Measurements from ENCODE around the gene TLK2. TPM values are rescaled to one million over a fixed set of nuclear protein-coding genes. Genes with fewer than 3 reads are reported as not detected.

TLK2 gene
- total RNA-seq, 2 experiments from 2014 or later = 27.1 to 29.5 TPM

GRCh38 chr17:62658136-62658920 lies 179.7 kb downstream of the TLK2 start:
- Mint-ChIP-seq H3K27me3 (ENCODE audit: low read depth) (peaks cover 27% of the 10 kb centered on the region), H3K27ac (no peak overlapping the region), H3K36me3 (ENCODE audit: low read depth) (peaks cover 3% of the 10 kb centered on the region), H3K9me3 (peaks cover 12% of the 10 kb centered on the region), H3K4me3 (no peak overlapping the region), H3K4me1 (ENCODE audit: low read depth) (peaks cover 10% of the 10 kb centered on the region)
- intact Hi-C loops (cut with micrococcal nuclease) = no loop called here
- no peak for DNase-seq
- CTCF ChIA-PET = interaction anchor here (0.7 kb wide), 1 partner anchor 31 kb away, joined by 3 read pairs; no protein-coding TSS in a partner anchor

GRCh38 chr17:62660629-62661118 lies 182.0 kb downstream of the TLK2 start:
- Mint-ChIP-seq H3K4me3 (no peak overlapping the region), H3K27me3 (ENCODE audit: low read depth) (peaks cover 20% of the 10 kb centered on the region), H3K4me1 (ENCODE audit: low read depth) (no peaks in the 10 kb centered on the region), H3K36me3 (ENCODE audit: low read depth) (peaks cover 3% of the 10 kb centered on the region), H3K9me3 (peaks cover 12% of the 10 kb centered on the region), H3K27ac (no peak overlapping the region)
- CTCF ChIA-PET = interaction anchor here (0.5 kb wide), 1 partner anchor 523 kb away, joined by 5 read pairs; no protein-coding TSS in a partner anchor
- no peak for DNase-seq
- intact Hi-C loops (cut with micrococcal nuclease) = no loop called here

GRCh38 chr17:62661337-62661736 lies 182.7 kb downstream of the TLK2 start:
- CTCF ChIA-PET = interaction anchor here (0.6 to 0.9 kb wide), 2 partner anchors 25 to 106 kb away, joined by 3 to 7 read pairs; no protein-coding TSS in a partner anchor
- Mint-ChIP-seq H3K4me3 (no peak overlapping the region), H3K27me3 (ENCODE audit: low read depth) (peaks cover 13% of the 10 kb centered on the region), H3K4me1 (ENCODE audit: low read depth) (no peaks in the 10 kb centered on the region), H3K9me3 (peaks cover 12% of the 10 kb centered on the region), H3K36me3 (ENCODE audit: low read depth) (peaks cover 3% of the 10 kb centered on the region), H3K27ac (no peak overlapping the region)
- DNase-seq = no peak
- intact Hi-C loops (cut with micrococcal nuclease) = no loop called here

- intact Hi-C loops (cut with micrococcal nuclease) = no loop called here
- DNase-seq = no peak
These were observed 184.2 kb downstream of the TLK2 start for GRCh38 chr17:62662855-62663254.

More at GRCh38 chr17:62662855-62663254, 184.2 kb downstream of the TLK2 start:
- peaks cover 3% of the 10 kb centered on the region for H3K4me1 Mint-ChIP-seq (ENCODE audit: low read depth)
- CTCF ChIA-PET = interaction anchor here (0.7 kb wide), 1 partner anchor 132 kb away, joined by 4 read pairs; no protein-coding TSS in a partner anchor
- H3K27me3 Mint-ChIP-seq (ENCODE audit: low read depth) = peaks cover 12% of the 10 kb centered on the region
- H3K27ac Mint-ChIP-seq = no peak overlapping the region
- peaks cover 3% of the 10 kb centered on the region for H3K36me3 Mint-ChIP-seq (ENCODE audit: low read depth)
- H3K9me3 Mint-ChIP-seq = peaks cover 12% of the 10 kb centered on the region
- H3K4me3 Mint-ChIP-seq = no peak overlapping the region

Other genes with a start within 250 kb of the TLK2 start
- not detected for gene EFCAB3, start 98.3 kb upstream of the TLK2 start, total RNA-seq
- 10 to 100 TPM; 22.4 to 24.6 TPM for gene METTL2A, start 54.9 kb upstream of the TLK2 start, total RNA-seq
- gene MRC2, start 148.8 kb downstream of the TLK2 start, total RNA-seq = 1 to 10 TPM; 4.1 to 5.5 TPM

Data from activated naive CD4-positive, alpha-beta T cell treated with anti-CD3 and anti-CD28 coated beads for 36 hours (primary cell).